ENCODE measurements around the gene MRPL55. TPM values are rescaled to one million over a fixed set of nuclear protein-coding genes. Genes with fewer than 3 reads are reported as not detected.

Gene MRPL55
- total RNA-seq, 1 experiment from 2014 or later = 60.4 TPM

DNA sequence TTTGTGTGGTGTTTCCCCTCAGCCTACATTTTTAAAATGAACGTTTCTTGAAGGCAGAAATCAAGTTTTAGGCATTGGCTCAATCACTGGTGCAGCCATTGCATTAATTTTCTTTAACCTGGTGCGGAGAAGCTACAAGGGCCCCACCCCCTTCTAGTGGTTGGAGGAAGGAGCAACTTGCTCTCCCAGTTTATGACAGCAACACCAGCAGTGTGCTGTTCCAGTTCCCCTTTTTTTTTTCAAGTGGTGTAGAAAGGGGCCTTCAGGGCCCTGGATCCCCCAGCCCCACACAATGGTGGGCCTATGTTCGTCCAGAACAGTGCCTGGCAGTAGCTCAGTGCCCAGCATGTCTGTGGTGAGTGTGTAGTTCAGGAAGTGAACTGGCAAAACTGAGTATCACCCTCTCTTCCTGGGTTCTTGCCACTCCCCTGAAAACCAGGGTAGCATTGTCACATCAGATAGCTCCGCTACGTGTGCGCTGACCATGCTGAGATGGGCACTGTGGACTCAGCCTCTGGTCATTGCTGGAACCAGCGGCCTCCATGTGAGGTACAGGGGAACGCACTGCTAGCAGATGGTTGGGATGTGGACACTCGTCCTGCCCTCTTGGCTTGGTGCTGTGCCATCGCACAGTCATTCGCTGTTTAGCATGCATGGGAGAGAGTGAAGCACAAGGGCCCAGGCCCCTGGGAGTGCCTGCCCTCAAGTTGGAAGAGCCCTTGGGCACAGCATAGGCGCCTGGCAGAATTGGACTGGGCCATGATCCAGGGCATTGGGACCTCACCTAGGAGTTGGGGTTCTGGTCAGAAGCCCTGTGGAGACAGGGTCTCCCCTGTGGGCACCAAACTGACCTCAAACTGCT lies 19.3 kb downstream of the MRPL55 start:
- POLR2A ChIA-PET (ENCODE audit: low non-redundant PET) = no interaction called here
- intact Hi-C loops (cut with micrococcal nuclease; ENCODE audit: unreplicated experiment) = no loop called here
- DNase-seq (ENCODE audit: low spot score) = no peak
- Histone ChIP-seq H3K27me3 (replicated peaks; ENCODE audit: insufficient read depth, low read depth, low read length, poor library complexity) (no peaks in the 10 kb centered on the region), H3K4me3 (ENCODE audit: low read depth, low read length, poor library complexity, severe bottlenecking) (no peak overlapping the region), H3K9me3 (ENCODE audit: low read depth, low read length, poor library complexity, severe bottlenecking) (peaks cover 24% of the 10 kb centered on the region), H3K36me3 (ENCODE audit: insufficient read depth, low read length, poor library complexity, severe bottlenecking) (peaks cover 39% of the 10 kb centered on the region), H3K27ac (ENCODE audit: low read depth, low read length, poor library complexity, severe bottlenecking) (no peak overlapping the region), H3K4me1 (ENCODE audit: insufficient read depth, low read length, poor library complexity, severe bottlenecking) (peaks cover 18% of the 10 kb centered on the region)
- TF ChIP-seq EZH2 (IDR thresholded peaks at IDR 0.05; ENCODE audit: borderline replicate concordance, low read depth, low read length, poor library complexity, severe bottlenecking) = no peak
- TF ChIP-seq, protein P1, sequence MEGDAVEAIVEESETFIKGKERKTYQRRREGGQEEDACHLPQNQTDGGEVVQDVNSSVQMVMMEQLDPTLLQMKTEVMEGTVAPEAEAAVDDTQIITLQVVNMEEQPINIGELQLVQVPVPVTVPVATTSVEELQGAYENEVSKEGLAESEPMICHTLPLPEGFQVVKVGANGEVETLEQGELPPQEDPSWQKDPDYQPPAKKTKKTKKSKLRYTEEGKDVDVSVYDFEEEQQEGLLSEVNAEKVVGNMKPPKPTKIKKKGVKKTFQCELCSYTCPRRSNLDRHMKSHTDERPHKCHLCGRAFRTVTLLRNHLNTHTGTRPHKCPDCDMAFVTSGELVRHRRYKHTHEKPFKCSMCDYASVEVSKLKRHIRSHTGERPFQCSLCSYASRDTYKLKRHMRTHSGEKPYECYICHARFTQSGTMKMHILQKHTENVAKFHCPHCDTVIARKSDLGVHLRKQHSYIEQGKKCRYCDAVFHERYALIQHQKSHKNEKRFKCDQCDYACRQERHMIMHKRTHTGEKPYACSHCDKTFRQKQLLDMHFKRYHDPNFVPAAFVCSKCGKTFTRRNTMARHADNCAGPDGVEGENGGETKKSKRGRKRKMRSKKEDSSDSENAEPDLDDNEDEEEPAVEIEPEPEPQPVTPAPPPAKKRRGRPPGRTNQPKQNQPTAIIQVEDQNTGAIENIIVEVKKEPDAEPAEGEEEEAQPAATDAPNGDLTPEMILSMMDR (conservative IDR thresholded peaks at IDR 0.05; ENCODE audit: low read depth, low read length) = no peak
- BruUV-seq (replicated peaks) = no TSS peak
- CTCF ChIA-PET = no interaction called here

DNA sequence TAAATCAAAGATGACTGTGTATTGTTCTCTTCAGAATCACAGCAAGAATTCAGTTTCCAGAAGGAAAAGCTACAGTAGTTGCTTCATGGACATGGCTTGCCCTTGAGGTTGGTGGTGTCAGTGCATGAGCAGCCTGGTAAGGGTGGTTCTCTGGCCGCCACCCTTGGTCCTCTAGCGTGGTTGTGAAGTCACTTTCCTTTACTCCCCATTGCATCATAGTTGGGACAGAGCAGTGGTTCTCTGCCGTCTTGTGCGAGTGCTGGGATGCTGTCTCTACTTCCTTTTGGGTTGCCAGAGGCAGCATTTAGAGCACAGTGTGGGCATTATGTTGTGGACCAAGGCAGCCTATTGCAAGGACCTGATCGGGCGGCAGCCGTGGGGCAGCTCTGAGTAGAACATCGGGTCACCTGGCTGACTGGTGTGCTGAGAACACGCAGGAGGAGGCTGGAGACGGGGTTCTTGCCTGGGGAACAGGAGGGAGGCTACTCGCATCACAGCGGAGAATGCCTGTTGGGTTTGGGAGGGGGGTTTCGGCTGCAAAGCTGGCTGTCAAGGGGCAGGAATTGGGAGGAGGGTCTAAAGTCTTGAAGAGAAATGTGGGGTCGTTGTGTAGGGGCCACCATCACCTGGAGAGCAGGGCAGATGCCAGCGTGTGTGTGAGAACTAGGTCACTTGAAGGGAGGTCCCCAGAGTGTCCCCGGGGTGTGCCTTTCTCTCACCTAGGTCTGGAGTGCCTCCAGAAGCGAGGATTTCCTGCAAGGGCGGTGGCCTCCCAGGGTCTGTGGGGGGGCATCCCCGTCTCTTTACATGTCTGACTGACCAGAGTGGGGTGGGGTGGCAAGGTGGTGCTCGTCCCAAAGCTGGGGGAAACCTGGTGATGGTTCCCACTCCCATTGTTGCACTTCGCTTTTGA lies 20.3 kb downstream of the MRPL55 start:
- no peaks in the 10 kb centered on the region for H3K27me3 ChIP-seq (replicated peaks; ENCODE audit: insufficient read depth, low read depth, low read length, poor library complexity)
- ChIA-PET CTCF (no interaction called here), POLR2A (ENCODE audit: low non-redundant PET) (no interaction called here)
- TF ChIP-seq, protein P1 (conservative IDR thresholded peaks at IDR 0.05; ENCODE audit: low read depth, low read length) = no peak
- no peak for TF ChIP-seq EZH2 (IDR thresholded peaks at IDR 0.05; ENCODE audit: borderline replicate concordance, low read depth, low read length, poor library complexity, severe bottlenecking)
- no TSS peak for BruUV-seq (replicated peaks)
- no peak overlapping the region for H3K27ac ChIP-seq (ENCODE audit: low read depth, low read length, poor library complexity, severe bottlenecking)
- peaks cover 15% of the 10 kb centered on the region for H3K9me3 ChIP-seq (ENCODE audit: low read depth, low read length, poor library complexity, severe bottlenecking)
- H3K4me3 ChIP-seq (ENCODE audit: low read depth, low read length, poor library complexity, severe bottlenecking) = no peak overlapping the region
- intact Hi-C loops (cut with micrococcal nuclease; ENCODE audit: unreplicated experiment) = no loop called here
- peaks cover 20% of the 10 kb centered on the region for H3K4me1 ChIP-seq (ENCODE audit: insufficient read depth, low read length, poor library complexity, severe bottlenecking)
- H3K36me3 ChIP-seq (ENCODE audit: insufficient read depth, low read length, poor library complexity, severe bottlenecking) = peaks cover 33% of the 10 kb centered on the region
- DNase-seq (ENCODE audit: low spot score) = no peak

DNA sequence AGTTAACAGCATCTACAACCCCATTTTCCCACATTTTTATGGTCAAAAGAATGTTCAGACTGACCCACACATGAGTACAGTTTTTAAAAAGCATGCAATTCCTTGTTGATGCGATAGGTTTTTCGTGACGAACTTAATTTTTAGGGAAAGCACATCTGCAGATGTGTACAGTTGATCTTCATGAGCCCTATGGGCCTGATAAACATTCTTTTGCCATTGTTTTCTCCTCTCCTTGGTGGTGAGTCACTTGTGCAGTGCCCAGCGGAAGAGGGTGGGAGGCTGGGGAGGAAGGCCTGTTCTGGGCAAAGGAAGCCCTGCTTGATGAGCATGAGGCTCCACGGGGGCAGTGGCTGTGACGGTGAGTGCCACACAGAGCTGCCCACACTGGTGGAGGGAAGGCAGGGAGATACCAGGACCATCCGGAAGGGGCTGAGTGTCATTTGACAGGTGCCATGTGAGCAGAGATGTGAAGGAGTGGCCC lies 21.3 kb downstream of the MRPL55 start:
- intact Hi-C loops (cut with micrococcal nuclease; ENCODE audit: unreplicated experiment) = no loop called here
- no peak for DNase-seq (ENCODE audit: low spot score)
- TF ChIP-seq, protein P1 (conservative IDR thresholded peaks at IDR 0.05; ENCODE audit: low read depth, low read length) = no peak
- TF ChIP-seq EZH2 (IDR thresholded peaks at IDR 0.05; ENCODE audit: borderline replicate concordance, low read depth, low read length, poor library complexity, severe bottlenecking) = no peak
- no peak overlapping the region for H3K4me3 ChIP-seq (ENCODE audit: low read depth, low read length, poor library complexity, severe bottlenecking)
- ChIA-PET POLR2A (ENCODE audit: low non-redundant PET) (no interaction called here), CTCF (no interaction called here)
- BruUV-seq (replicated peaks) = no TSS peak
- H3K27ac ChIP-seq (ENCODE audit: low read depth, low read length, poor library complexity, severe bottlenecking) = no peak overlapping the region
- H3K4me1 ChIP-seq (ENCODE audit: insufficient read depth, low read length, poor library complexity, severe bottlenecking) = peaks cover 20% of the 10 kb centered on the region
- peaks cover 29% of the 10 kb centered on the region for H3K36me3 ChIP-seq (ENCODE audit: insufficient read depth, low read length, poor library complexity, severe bottlenecking)
- no peaks in the 10 kb centered on the region for H3K27me3 ChIP-seq (replicated peaks; ENCODE audit: insufficient read depth, low read depth, low read length, poor library complexity)
- peaks cover 5% of the 10 kb centered on the region for H3K9me3 ChIP-seq (ENCODE audit: low read depth, low read length, poor library complexity, severe bottlenecking)

Measured in A673 (cell line).